ENCODE data around the gene SPOUT1. TPM values are rescaled to one million over a fixed set of nuclear protein-coding genes. Genes with fewer than 3 reads are reported as not detected.

SPOUT1 gene
- total RNA-seq, 1 donor: 10.1 TPM

DNA sequence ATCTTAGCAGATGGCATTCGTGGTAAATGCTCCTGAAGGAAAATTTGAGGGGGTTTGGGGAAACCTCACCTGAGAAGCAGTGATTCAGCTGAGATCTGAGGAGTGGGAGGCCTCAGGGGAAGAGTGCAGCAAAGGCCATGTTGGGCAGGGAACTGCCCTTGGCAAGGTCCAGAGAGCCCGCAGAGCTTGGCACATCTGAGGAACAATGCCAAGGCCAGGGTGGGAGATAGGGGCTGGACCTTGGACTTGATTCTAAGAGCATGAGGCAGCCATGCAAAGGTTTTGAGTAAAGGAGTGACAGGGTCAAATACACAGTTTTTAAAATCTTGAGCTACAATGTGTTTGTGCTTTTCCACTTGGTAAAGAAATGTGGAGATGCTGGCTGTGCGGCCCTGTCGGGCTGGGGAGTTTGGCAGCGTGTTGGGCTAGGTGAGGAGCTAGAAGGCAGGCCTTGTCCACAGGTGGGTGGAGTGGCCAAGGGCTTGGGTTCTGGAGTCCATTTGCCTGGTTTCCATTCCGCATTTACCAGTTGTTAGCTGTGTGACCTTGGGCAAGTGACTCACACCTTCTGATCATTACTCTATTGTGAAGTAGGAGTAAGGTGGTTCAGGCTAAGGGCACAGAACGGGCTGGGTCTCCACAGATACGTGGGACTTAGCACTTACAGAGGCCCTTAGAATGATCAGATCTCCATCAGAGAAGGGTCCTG, 36.5 kb downstream of the SPOUT1 start:
- Histone ChIP-seq H3K4me2 (ENCODE audit: insufficient read depth, low read length) (no peak overlapping the region), H3K4me3 (ENCODE audit: insufficient read depth, low read length) (no peak overlapping the region), H2AFZ (ENCODE audit: low read length) (no peak overlapping the region), H3K9me3 (ENCODE audit: low read depth, low read length) (no peaks in the 10 kb centered on the region), H3K79me2 (ENCODE audit: insufficient read depth, low read length) (peaks cover 10% of the 10 kb centered on the region), H3K4me1 (ENCODE audit: insufficient read depth, low read length) (peaks cover 3% of the 10 kb centered on the region), H3K27ac (ENCODE audit: low read depth, low read length) (no peak overlapping the region), H3K36me3 (ENCODE audit: insufficient read depth, low read length) (peaks cover 58% of the 10 kb centered on the region), H3K27me3 (ENCODE audit: insufficient read depth, low read length) (no peaks in the 10 kb centered on the region), H4K20me1 (ENCODE audit: insufficient read depth, low read length) (peaks cover 3% of the 10 kb centered on the region)
- DNase-seq (ENCODE audit: insufficient read length, low spot score, missing footprints): no peak
- TF ChIP-seq, protein P1, sequence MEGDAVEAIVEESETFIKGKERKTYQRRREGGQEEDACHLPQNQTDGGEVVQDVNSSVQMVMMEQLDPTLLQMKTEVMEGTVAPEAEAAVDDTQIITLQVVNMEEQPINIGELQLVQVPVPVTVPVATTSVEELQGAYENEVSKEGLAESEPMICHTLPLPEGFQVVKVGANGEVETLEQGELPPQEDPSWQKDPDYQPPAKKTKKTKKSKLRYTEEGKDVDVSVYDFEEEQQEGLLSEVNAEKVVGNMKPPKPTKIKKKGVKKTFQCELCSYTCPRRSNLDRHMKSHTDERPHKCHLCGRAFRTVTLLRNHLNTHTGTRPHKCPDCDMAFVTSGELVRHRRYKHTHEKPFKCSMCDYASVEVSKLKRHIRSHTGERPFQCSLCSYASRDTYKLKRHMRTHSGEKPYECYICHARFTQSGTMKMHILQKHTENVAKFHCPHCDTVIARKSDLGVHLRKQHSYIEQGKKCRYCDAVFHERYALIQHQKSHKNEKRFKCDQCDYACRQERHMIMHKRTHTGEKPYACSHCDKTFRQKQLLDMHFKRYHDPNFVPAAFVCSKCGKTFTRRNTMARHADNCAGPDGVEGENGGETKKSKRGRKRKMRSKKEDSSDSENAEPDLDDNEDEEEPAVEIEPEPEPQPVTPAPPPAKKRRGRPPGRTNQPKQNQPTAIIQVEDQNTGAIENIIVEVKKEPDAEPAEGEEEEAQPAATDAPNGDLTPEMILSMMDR (IDR thresholded peaks at IDR 0.05; ENCODE audit: extremely low read depth, low read depth, low read length): no peak

- DNase-seq (ENCODE audit: insufficient read length, low spot score, missing footprints): peak; percentile 75
- peaks cover 3% of the 10 kb centered on the region for H4K20me1 ChIP-seq (ENCODE audit: insufficient read depth, low read length)
- H3K4me1 ChIP-seq (ENCODE audit: insufficient read depth, low read length): peaks cover 6% of the 10 kb centered on the region
- TF ChIP-seq, protein P1 (IDR thresholded peaks at IDR 0.05; ENCODE audit: extremely low read depth, low read depth, low read length): no peak
- peaks cover 54% of the 10 kb centered on the region for H3K36me3 ChIP-seq (ENCODE audit: insufficient read depth, low read length)
- no peaks in the 10 kb centered on the region for H3K27me3 ChIP-seq (ENCODE audit: insufficient read depth, low read length)
- no peak overlapping the region for H3K4me3 ChIP-seq (ENCODE audit: insufficient read depth, low read length)
- H3K27ac ChIP-seq (ENCODE audit: low read depth, low read length): no peak overlapping the region
- H3K4me2 ChIP-seq (ENCODE audit: insufficient read depth, low read length): no peak overlapping the region
- H2AFZ ChIP-seq (ENCODE audit: low read length): no peak overlapping the region
- peaks cover 20% of the 10 kb centered on the region for H3K79me2 ChIP-seq (ENCODE audit: insufficient read depth, low read length)
- H3K9me3 ChIP-seq (ENCODE audit: low read depth, low read length): no peaks in the 10 kb centered on the region
These were observed 37.5 kb downstream of the SPOUT1 start for GRCh38 chr9:128792134-128792533.

GRCh38 chr9:128790536-128790935, 39.1 kb downstream of the SPOUT1 start:
- no peak for DNase-seq (ENCODE audit: insufficient read length, low spot score, missing footprints)
- Histone ChIP-seq H3K4me1 (ENCODE audit: insufficient read depth, low read length) (peaks cover 6% of the 10 kb centered on the region), H3K79me2 (ENCODE audit: insufficient read depth, low read length) (peaks cover 25% of the 10 kb centered on the region), H3K9me3 (ENCODE audit: low read depth, low read length) (no peaks in the 10 kb centered on the region), H3K36me3 (ENCODE audit: insufficient read depth, low read length) (peaks cover 43% of the 10 kb centered on the region), H3K27me3 (ENCODE audit: insufficient read depth, low read length) (no peaks in the 10 kb centered on the region), H3K27ac (ENCODE audit: low read depth, low read length) (no peak overlapping the region), H2AFZ (ENCODE audit: low read length) (no peak overlapping the region), H4K20me1 (ENCODE audit: insufficient read depth, low read length) (peaks cover 3% of the 10 kb centered on the region), H3K4me3 (ENCODE audit: insufficient read depth, low read length) (no peak overlapping the region), H3K4me2 (ENCODE audit: insufficient read depth, low read length) (no peak overlapping the region)
- TF ChIP-seq, protein P1 (IDR thresholded peaks at IDR 0.05; ENCODE audit: extremely low read depth, low read depth, low read length): no peak

GRCh38 chr9:128788445-128788844, 41.1 kb downstream of the SPOUT1 start:
- no peak for DNase-seq (ENCODE audit: insufficient read length, low spot score, missing footprints)
- H3K36me3 ChIP-seq (ENCODE audit: insufficient read depth, low read length): peaks cover 29% of the 10 kb centered on the region
- TF ChIP-seq, protein P1 (IDR thresholded peaks at IDR 0.05; ENCODE audit: extremely low read depth, low read depth, low read length): no peak
- peak overlapping the region; percentile 96 for H3K4me3 ChIP-seq (ENCODE audit: insufficient read depth, low read length)
- H3K27ac ChIP-seq (ENCODE audit: low read depth, low read length): no peak overlapping the region
- no peaks in the 10 kb centered on the region for H3K27me3 ChIP-seq (ENCODE audit: insufficient read depth, low read length)
- no peaks in the 10 kb centered on the region for H3K9me3 ChIP-seq (ENCODE audit: low read depth, low read length)
- H3K4me1 ChIP-seq (ENCODE audit: insufficient read depth, low read length): peaks cover 6% of the 10 kb centered on the region
- peaks cover 25% of the 10 kb centered on the region for H3K79me2 ChIP-seq (ENCODE audit: insufficient read depth, low read length)
- H2AFZ ChIP-seq (ENCODE audit: low read length): no peak overlapping the region
- H4K20me1 ChIP-seq (ENCODE audit: insufficient read depth, low read length): peaks cover 3% of the 10 kb centered on the region
- H3K4me2 ChIP-seq (ENCODE audit: insufficient read depth, low read length): peak overlapping the region; percentile 97
